Measurements from ENCODE around the gene RNLS.

RNLS gene

DNA sequence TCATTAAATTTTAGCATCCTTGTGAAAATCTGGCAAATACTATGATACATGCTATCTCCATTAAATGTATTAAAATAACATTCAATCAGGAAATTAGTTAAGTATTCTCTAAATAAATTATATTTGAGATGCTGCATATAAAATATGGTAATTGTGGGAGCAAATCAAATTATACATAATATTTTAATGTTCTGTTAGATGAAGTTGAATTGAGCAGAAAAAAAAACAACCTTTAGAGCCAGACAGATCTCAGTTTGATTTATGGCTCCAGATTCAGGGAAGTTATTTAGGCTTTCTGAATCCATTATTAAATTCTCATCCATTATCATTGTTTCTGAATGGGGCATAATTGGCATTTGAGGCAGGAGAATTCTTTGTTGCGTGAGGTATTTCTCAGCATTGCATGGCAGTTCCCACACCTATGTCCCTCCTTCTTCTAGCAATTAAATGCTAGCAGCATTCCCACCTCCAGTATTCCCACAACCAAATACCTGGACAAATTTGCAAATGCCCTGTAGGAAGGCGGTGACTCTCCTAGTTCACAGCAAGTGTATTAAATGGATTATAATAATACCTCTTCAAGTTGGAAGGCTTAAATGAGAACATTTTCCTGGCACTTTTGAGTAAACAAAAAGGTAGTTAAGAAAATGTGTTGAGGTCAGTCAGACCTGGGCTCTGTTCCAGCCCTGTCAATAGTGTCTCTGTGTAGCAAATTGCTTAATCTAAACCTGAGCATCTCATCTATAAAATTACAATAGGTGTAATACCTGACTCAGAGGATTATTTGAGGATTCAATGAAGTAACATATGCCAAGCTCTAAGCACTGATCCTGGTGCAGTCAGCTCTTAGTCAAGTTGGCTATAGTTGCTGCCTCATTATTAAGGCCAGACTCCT, 108.9 kb downstream of the RNLS start:
- DNase-seq, result no peak

DNA sequence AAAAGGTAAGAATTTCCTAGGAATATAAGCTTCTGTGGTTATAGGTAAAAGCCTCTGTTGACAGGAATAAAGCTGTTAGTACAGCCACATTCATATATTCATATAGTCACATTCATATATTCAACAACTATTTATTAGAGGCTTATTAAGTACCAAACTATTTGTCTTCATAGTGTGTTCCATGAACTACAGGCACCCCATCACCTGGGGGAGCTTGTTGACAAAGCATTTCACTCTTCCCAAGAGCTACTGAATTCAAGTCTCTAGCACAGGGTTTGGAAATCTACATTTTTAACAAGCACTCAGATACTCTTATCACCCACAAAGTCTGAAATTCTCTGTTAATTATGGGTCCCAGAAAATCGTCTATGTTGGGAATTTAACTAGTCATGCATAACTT, 110.6 kb downstream of the RNLS start:
- DNase-seq, result no peak

DNA sequence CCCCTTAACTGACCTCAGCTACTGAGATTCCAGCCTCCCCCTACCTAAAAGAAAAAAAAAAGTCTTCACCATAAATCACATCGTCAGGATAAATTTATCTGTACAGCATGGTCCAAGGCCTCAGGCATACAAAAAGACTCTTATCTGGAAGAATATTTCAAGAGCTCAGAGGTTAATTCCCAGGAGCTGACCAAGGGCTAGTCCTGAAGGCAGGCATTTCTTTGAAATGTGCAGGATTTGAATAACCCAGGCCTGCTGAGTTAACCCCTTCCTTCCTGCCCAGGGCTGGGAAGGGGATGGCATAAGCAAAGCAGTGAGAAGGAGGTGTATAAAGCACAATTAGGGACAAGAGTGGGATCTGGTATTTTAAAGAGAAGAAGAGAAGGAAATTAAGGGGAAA, 111.2 kb downstream of the RNLS start:
- no peak for DNase-seq

DNA sequence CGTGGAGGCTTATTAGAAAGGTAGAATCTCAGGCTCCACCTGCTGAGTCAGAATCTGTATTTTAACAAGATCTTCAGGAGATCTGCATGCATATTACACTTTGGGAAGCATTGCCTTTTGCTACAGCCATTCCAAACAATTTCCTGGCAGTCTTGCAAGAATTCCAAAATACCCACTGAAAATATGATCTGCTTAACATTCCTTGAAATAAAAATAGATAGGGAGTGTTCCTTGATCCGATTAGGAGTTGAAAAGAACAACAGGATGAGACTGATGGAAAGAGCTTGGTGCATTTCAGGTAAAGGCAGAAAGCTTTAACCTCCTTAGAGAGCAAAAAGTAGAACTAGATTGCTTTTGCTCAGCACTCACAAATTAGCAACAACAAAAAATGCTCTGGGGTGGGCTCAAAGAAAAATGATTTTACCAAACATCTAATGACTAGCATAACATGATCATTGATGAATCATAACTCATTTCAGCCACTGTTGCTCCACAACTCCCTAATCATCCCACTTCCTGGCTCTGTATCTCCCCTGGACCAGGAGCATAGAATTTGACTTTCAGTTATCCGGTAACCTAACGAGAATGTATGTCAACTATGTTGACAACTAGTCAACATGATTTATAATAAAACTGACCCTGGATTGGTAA, 115.2 kb downstream of the RNLS start:
- no peak for DNase-seq

DNA sequence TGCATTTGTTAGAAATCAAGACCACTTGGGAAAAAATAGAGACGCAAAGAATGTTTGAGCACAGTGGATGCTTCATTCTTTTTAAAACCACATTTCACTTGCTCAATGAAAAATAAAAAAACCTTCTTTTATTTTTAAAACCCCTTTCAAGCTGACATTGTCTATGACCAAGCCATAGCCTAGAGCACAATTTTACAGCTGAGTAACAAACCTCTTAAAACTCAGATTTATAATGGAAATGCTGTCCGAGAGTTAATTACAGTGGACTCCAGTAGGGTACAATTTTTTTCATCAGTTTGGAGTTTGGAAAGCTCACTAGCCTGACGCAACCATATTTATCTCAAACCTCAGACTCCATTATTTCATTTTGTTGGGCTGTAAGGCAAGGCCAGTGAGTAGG, 116.3 kb downstream of the RNLS start:
- DNase-seq, result no peak

DNA sequence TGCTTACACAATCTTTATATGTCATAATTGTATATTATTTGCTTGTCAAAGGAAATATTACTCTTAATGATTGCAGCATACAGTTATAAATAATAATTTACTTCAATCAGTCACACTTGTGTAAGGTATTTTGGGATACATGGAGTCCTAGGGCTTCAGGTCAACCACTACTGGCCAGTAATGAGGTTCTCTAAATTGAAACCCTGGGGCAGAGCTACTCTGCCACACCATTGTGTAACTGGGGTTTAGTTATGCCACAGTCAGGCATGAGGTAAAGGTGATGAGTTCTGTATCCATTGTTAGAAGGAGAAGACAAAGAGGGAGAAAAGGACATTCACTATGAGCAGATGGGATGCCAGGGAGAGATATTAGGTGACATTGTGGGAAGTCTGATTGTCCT, 117.4 kb downstream of the RNLS start:
- DNase-seq, result no peak

DNA sequence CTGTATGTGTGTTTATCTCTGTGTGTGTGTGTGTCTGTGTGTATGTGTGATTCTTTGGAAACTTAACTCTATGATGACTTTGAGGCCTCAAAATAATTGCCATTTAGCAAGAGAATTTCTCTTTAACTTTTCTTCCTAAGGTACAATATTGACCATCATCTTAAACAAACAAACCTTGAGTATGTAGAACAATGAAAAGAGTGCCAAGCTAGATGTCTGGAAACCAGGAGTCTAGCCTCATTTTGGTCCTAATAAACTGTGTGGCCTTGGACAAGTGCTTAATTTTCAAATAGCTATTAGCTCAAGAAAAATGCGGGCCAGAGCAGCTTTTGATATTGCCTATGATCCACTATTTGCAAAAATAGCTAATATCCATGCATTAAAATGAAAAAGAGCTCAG, 119.3 kb downstream of the RNLS start:
- DNase-seq, result no peak

DNA sequence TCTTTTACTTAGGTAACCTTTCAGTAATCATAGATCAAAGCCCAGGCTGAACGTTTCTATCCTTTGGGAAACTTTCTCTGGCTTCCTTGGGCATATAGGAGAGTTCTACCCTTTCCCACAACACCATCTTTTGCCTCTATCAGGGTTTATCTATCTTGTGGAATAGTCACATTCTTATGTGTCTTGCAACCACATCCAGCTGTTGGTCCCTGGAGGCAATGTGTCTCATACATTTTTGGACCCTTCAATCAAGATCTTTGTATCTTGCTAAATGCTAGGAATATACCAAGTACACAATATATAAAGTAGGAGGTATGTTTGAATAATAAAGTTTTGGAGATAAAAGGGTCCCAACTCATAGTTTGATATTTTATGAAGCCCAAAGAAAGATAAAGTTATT, 121.7 kb downstream of the RNLS start:
- no peak for DNase-seq

DNA sequence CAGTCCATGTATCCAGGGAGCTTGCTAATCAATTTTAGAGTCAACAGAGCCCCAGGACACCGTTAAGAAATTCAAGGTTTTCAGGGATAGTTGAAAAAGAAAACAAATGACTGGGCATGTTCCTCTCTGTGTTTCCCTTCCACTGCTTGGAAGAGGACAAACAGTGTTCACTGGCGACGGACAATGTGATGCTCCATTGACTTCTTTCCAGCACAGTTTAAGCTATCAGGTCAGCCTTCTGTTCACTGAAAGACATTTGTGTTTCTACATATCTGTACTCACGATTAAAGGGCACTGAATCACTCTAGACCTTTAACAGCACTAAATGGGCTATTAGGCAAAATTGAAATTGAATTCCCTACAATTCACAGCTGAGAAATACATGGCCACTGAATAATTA, 123.6 kb downstream of the RNLS start:
- no peak for DNase-seq

DNA sequence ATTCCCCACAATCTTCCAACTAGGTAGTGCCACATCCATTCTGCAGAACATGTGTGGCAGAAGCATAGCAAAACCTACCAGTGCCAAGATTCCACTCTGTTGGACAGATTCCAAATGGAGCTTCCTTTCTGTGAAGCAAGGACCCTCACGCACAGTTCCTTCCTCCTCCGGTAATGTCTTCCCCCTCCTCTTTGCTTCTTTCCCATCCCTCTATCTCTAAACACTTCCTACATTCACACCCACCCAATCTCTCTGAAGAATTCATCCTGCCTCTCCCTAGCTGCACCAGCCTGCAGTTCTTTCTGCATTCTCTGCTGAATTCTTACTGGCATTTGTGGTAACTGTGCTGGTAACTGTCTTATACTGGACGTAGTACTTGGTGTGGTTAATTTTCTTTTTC, 124.9 kb downstream of the RNLS start:
- peak in 1 of 2 experiments; percentile 2 for DNase-seq

DNA sequence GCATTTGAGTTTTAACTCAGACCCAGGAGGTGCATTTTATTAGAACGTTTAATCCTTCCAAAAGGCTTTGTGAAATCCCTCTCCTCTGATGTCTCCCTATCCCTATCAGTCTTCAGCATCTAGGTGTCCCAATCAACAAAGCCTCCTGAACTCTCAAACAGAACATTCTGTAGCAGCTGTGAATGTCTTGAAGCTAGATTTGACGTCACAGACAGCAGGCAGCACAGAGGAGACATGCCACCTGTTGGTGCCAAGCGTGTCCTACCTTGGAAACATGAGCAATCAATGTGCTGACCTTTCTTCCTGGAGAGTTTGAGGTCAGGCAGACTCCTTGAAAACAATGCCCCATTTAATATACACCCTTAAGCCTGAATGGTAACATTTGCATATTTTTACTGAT, 125.5 kb downstream of the RNLS start:
- no peak for DNase-seq

DNA sequence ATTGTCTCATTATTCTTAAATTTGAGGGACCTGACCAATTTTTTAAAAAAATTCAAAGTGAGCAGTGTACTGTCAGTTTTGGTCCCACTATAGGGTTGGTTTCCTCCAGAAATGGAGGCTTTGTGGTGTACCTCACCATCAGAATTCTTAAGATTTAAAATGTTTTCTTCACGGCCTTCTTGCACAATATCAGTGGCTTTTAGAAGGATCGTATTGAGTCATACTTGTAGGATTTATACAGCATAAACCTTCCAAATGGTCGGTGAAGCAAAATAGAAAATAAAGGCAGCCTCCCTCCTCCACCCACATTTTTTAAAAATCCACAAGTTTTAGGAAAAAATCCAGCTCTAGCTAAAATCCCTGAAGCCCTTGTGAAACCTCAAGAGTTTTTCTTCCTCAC, 126.4 kb downstream of the RNLS start:
- DNase-seq, result no peak

DNA sequence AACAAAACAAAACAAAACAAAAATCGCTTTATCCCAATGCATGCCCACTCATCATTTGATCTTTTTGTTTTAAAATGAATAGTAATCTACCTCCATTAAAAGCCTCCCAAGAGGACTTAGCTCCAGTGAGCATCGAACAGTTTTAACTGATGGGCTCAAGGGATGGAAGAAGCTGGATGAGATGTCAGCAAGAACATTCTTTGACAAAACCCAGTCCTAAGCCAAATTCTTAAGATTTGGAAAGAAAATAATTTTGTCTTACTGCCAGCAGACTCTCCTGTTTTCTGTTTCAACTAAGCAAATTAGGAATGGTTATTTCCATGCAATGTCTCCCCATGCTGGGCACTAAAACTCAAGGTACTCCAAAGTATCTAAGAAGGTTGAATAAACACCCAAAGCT, 127.3 kb downstream of the RNLS start:
- no peak for DNase-seq

DNA sequence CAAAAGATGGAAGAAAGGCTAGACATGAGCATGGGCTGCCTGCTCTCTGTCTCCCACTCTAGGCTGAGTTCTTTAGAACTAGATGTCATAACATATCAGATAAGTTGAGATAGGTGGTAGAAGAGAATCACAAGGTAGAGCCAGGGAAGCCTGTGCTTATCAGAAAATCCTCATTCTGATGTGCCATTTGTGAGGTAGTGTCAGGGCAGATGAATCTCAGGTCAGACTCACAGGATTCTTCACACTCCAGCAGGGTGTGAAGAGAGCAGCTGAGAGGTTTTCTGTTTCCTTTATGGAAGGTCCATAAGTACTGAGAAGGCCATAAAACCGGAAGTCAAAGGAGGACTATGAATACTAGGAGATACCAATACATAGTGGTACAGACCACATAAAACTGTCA, 132.9 kb downstream of the RNLS start:
- no peak for DNase-seq

DNA sequence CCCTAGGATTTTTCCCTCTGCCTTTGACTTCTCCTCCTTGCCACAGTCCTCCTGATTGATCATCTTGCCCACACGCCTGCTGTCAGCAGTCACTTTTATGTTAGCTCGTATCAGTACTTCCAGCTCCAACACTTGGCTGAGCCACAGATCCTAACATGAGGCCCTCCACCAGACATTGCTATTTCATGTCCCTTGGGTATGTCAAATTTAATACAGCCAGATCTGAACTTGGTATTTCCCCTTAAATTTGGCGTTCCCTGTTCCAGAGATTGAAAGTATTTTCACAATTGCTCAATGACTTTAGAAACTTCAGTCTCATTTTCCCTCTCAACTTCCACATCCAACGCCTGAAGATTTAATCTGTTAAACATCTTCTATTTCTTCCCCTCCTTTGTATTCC, 140.4 kb downstream of the RNLS start:
- DNase-seq, result no peak

DNA sequence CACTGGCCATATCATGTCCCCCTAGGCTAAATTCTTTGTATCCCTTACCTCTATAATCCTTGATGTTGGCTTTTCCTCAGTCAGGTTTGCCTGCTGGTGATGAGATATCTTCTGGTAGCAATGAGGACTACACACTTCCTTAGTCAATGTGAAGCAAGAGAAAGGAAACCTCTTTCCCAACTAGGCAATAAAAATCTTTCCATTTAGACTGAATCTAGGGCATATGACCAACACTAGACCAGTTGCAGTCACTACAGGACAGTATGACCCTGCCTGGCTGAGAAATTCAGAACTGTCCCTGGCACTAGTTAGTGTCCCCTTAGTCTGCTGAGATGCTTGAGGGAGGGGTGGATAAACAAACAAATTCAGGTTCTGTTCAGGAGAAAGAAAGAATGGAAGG, 142.6 kb downstream of the RNLS start:
- DNase-seq, result no peak

DNA sequence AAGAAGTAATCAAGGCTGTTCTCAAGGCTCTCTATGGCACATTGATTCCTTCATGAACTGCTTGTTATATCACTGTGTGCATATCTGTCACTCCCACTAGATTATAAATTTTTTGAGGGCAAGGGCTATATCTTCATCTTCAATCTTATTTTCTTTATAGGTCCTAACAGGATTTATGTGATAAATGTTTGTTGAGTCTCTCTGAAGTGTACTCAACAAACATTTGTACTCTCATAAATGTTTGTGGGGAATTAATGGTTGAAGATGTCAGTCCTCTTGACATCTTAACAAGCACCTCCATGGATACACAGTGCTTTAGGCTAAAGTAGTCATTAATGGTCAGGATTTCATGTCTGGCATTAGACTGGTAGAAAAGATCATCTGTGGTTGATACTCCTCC, 143.2 kb downstream of the RNLS start:
- DNase-seq, result no peak

DNA sequence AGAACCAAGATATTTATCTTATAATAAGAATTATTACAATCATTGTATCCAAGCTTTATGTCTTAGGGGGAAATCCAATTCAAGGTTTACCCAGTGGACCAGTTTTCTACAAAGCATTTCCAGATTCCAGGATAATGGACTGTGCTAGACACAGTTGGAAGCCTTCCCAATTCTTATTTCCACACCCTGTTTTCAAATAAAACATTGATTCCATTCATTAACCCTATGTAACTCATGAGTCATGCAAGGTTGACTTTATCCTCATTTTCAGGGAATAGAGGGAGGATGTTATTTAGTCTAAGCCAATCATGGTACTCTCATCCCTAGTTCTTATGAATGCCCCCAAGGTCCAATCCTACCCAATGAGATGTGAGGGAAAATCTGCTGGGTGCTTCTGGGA, 145.7 kb downstream of the RNLS start:
- no peak for DNase-seq

DNA sequence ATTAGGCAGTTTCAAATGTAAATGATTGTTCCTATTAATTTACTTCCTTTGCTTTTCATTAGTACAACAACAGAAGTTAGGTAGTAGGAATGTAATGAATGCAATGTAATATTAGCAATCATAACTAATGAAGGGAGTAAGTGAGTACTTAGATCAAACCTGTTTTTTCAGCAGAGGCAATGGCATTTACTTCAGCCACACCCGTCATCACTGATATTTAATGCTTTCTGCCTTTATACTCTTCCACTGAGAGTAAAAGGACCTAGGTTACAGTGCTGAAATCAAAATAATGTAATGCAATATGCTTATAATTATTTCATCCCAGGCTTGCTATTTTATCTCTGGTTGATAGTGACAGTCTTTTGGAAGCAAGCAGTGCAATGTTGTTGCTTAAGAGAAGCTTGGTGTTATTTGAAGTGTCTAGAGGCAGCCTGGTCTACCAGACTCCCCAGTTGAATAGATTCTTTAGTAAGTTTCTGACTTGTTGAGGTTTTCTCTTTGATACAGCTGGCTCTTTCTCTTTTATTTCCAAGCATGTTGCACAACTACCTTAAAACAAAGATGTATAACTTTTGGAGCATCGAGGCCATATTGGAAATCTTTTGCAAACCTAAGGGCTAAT, 149.4 kb downstream of the RNLS start:
- no peak for DNase-seq

DNA sequence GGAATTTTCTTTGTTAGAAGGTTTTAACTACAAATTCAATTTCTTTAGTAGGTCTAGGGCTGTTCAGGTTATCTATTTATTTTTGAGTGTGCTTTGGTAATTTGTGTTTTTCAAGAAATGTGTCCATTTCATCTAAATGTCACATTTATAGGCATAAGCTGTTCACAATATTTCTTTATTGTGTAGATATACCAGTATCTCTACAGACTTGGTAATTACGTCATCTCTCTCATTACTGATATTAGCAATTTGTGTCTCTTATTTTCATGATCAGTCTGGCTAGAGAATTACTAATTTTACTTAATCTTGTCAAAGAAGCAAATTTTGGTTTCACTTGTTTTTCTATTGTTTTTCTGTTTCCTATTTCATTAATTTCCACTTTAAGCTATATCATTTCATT, 152.0 kb downstream of the RNLS start:
- no peak for DNase-seq

DNA sequence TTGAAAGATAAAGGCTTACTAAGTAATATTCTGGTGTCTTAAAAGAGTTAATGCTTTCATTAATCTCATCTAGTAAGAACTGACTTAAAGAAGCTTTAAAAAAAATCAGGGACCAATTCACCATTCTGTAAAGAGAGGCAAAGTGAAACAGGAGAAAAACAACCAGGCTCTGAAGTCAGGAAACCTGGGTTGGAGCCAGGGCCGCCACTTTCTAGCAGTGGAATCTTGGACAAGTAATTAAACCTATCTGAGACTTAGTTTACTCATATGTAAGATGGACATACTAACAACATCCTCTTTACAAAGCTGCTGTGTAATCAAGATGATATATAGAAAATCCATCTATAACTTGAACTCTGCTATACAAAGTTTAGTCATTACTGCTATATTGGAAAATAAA, 154.1 kb downstream of the RNLS start:
- no peak for DNase-seq

DNA sequence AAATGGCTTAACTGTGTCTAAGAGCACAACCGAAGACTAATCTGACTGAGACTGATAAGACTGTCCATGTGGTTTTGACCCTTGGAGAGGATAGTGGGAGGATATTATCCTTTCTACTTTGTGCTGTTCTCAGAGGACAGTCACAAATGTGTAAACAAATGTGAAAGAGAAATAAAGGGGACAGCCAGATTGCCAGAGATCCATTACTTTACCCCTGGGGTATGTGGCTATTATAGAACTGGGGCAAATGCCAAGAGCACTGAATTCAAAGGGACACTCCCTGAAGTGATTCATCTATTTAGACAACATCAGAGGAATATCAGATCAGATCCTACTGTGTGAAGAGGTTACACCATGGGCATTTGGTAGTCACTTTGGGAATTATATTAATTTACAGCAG, 154.7 kb downstream of the RNLS start:
- peak in 1 of 2 experiments; percentile 0 for DNase-seq

DNA sequence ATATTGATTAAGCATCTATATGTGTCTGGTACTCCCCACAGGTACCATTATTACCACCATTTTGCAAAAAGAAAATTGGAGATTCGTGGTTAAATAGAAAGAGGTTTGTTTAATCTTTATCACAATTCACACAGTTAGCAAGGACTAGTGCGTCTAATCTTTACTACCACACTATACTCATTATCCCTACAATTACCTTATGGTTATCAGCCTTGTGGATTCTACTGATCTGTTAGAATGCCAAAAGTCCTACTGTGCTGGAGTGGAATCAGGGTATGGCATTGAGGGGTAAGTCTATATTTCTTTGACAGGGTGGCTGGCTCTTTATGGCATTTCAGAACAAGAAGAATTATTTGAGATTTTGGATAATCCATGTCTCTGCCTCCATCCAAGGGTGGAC, 156.1 kb downstream of the RNLS start:
- no peak for DNase-seq

DNA sequence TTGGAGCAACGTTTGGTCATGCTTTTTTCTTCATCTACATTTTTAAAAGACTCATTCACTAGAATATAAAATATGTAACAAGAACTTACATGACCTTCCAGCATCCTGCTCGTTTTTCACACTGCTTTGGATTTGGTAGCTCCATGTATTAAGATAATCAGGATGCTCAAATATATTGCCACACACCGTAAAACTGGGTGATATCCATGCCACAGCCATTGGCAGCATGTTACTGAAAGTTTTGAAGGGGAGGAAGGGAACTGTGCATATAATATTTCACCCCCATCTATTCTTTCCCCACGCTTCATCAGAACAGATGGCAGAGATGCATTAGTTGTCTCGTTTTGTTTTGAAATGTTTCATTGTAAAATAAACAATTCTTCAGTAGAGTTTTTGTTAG, 158.2 kb downstream of the RNLS start:
- no peak for DNase-seq

All from NCI-H446 (cell line).